GM08714 (cell line): Measurements from ENCODE around the gene KCNG2.

ENCODE experiments used
- H3K4me3 ChIP-seq: fragments of 200-500 bp; sonication (Bioruptor generic); 2 replicates; pipeline ENCODE4 v1.5.1; 2014; ENCODE audit warnings: mild to moderate bottlenecking, low read length, inconsistent platforms
- ZNF274 ChIP-seq: IDR thresholded peaks from 2 replicates; pipeline ENCODE4 v1.6.1; 2012; ENCODE audit warnings: mild to moderate bottlenecking, low read depth, low read length

KCNG2 gene

DNA sequence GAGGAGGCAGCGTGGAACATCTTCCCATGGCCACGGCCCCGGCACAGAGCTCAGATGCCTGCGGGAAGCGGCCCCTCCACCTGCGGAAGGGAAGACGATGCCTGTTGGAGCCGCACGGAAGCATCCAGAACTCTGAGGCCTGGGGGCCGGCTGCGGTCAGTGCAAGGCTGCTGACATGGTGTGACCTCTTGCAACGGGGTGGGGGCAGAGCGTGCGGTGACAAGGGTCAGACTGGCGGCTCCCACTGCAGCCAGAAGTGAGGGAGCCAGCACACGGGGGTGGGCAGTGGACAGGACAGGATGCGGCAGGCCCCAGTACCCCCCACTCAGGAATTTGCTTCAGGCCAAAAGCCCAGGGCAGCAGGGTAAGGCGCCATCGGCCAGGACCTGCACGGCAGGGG lies 104.9 kb downstream of the KCNG2 start:
- no peak overlapping the region for H3K4me3 ChIP-seq
- TF ChIP-seq ZNF274: no peak

- no peak for TF ChIP-seq ZNF274
- no peak overlapping the region for H3K4me3 ChIP-seq
Measured at GRCh38 chr18:79903071-79903635, 105.4 kb downstream of the KCNG2 start.

GRCh38 chr18:79903787-79904356 lies 106.1 kb downstream of the KCNG2 start:
- TF ChIP-seq ZNF274: no peak
- H3K4me3 ChIP-seq: no peak overlapping the region

DNA sequence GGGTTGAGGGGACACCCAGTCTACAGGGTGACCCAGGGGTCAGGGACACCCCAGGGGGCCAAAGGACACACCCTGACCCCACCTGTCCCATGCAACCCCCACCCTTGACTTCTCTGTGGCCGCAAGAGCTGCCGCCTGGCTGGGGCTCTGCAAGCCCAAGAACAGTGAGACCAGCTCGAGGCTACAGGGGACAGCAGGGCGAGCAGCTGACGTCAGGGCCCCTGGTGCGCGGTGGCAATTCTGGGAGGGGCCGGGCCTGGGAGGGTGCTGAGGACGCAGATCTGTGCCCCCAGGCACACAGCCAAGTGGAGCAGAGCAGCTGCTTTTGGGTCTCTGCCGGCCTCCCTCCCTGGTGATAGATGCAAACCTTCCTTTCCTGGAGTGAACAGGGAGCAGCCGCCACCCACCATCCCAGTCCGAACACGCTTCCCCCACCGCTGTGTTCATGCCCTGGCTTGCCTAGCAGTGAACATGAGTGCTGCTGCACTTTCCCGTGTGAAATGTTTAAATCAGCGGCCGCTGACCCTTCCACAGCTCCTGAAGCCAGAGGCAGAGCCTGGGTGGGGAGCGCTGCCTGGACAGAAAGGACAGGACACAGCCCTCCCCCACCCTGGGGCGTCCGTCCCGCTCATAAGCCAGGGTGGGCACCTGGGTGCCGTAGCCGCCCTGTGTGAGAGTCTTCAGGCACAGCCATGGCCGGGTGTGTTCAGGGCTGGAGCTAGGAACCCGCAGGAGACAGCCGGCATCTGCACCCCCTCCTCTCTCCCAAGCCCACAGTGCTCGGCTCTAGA lies 106.8 kb downstream of the KCNG2 start:
- H3K4me3 ChIP-seq: no peak overlapping the region

GRCh38 chr18:79905389-79905911 lies 107.7 kb downstream of the KCNG2 start:
- TF ChIP-seq ZNF274: no peak
- H3K4me3 ChIP-seq: no peak overlapping the region

More for the DNA sequence above, 106.8 kb downstream of the KCNG2 start:
- TF ChIP-seq ZNF274: no peak

- H3K4me3 ChIP-seq: no peak overlapping the region
- TF ChIP-seq ZNF274: no peak
Measured at GRCh38 chr18:79905993-79906392, 108.3 kb downstream of the KCNG2 start.

GRCh38 chr18:79906706-79907105 lies 109.0 kb downstream of the KCNG2 start:
- no peak overlapping the region for H3K4me3 ChIP-seq
- TF ChIP-seq ZNF274: no peak

GRCh38 chr18:79910563-79911343 lies 113.0 kb downstream of the KCNG2 start:
- TF ChIP-seq ZNF274: no peak
- H3K4me3 ChIP-seq: no peak overlapping the region

- H3K4me3 ChIP-seq: no peak overlapping the region
- no peak for TF ChIP-seq ZNF274
Measured at GRCh38 chr18:79911344-79912270, 113.9 kb downstream of the KCNG2 start.

- TF ChIP-seq ZNF274: no peak
- no peak overlapping the region for H3K4me3 ChIP-seq
Measured at GRCh38 chr18:79912409-79912991, 114.8 kb downstream of the KCNG2 start.

- TF ChIP-seq ZNF274: no peak
Measured at GRCh38 chr18:79912994-79913831, 115.5 kb downstream of the KCNG2 start.

GRCh38 chr18:79914614-79915160 lies 116.9 kb downstream of the KCNG2 start:
- no peak for TF ChIP-seq ZNF274
- no peak overlapping the region for H3K4me3 ChIP-seq

More at GRCh38 chr18:79912994-79913831, 115.5 kb downstream of the KCNG2 start:
- no peak overlapping the region for H3K4me3 ChIP-seq
